ENCODE results near the gene SPATA21. TPM values are rescaled to one million over a fixed set of nuclear protein-coding genes. Genes with fewer than 3 reads are reported as not detected.

The SPATA21 gene
- total RNA-seq, 2 donors from 2014 or later: not detected

GRCh38 chr1:16451841-16452528 lies 14.8 kb upstream of the SPATA21 start:
- H3K27ac ChIP-seq: no peak overlapping the region
- no peaks in the 10 kb centered on the region for H3K4me1 ChIP-seq (ENCODE audit: control insufficient read depth in 1 of 2, low read depth in 2 of 2)
- no peak overlapping the region for H3K4me3 ChIP-seq
- H3K27me3 ChIP-seq (replicated peaks; ENCODE audit: insufficient read depth): no peaks in the 10 kb centered on the region
- ATAC-seq (ENCODE audit: insufficient number of reproducible peaks, low FRiP score, low read depth) (no peak), DNase-seq (ENCODE audit: low spot score) (no peak)
- peaks cover 55% of the 10 kb centered on the region for H3K36me3 ChIP-seq
- no peaks in the 10 kb centered on the region for H3K9me3 ChIP-seq
- TF ChIP-seq, protein P1, sequence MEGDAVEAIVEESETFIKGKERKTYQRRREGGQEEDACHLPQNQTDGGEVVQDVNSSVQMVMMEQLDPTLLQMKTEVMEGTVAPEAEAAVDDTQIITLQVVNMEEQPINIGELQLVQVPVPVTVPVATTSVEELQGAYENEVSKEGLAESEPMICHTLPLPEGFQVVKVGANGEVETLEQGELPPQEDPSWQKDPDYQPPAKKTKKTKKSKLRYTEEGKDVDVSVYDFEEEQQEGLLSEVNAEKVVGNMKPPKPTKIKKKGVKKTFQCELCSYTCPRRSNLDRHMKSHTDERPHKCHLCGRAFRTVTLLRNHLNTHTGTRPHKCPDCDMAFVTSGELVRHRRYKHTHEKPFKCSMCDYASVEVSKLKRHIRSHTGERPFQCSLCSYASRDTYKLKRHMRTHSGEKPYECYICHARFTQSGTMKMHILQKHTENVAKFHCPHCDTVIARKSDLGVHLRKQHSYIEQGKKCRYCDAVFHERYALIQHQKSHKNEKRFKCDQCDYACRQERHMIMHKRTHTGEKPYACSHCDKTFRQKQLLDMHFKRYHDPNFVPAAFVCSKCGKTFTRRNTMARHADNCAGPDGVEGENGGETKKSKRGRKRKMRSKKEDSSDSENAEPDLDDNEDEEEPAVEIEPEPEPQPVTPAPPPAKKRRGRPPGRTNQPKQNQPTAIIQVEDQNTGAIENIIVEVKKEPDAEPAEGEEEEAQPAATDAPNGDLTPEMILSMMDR (IDR thresholded peaks at IDR 0.05): no peak

DNA sequence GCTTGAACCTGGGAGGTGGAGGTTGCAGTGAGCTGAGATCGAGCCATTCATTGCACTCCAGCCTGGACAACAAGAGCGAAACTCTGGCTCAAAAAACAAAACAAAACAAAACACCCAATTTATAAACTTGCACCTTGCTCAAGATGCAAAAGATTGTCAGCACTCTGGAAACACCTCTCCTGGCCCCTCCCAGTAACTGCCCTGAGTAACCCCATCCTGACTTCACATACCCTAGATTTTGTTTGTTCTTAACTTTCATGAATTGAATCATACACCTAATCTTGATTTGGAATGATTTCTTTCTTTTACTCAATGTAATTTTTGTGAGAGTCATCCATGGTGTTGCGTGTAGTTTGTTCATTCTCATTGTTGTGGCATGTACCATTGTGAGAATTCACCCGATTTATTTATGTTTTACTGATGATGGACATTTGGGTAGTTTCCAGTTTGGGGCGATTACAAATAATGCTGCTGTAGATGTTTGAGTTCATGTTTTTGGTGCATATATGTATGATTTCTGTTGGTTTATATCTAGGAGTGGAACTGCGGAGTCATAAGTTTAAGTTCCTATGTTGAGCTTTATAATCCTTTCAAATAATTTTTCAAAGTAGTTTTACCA lies 13.7 kb upstream of the SPATA21 start:
- Histone ChIP-seq H3K27ac (no peak overlapping the region), H3K4me3 (no peak overlapping the region), H3K4me1 (ENCODE audit: control insufficient read depth in 1 of 2, low read depth in 2 of 2) (no peaks in the 10 kb centered on the region), H3K27me3 (replicated peaks; ENCODE audit: insufficient read depth) (no peaks in the 10 kb centered on the region), H3K9me3 (no peaks in the 10 kb centered on the region), H3K36me3 (peaks cover 51% of the 10 kb centered on the region)
- TF ChIP-seq, protein P1 (IDR thresholded peaks at IDR 0.05): no peak
- DNase-seq (ENCODE audit: low spot score) (no peak), ATAC-seq (ENCODE audit: insufficient number of reproducible peaks, low FRiP score, low read depth) (no peak)

- DNase-seq (ENCODE audit: low spot score) (no peak), ATAC-seq (ENCODE audit: insufficient number of reproducible peaks, low FRiP score, low read depth) (no peak)
- Histone ChIP-seq H3K4me3 (no peak overlapping the region), H3K36me3 (peaks cover 55% of the 10 kb centered on the region), H3K4me1 (ENCODE audit: control insufficient read depth in 1 of 2, low read depth in 2 of 2) (no peaks in the 10 kb centered on the region), H3K27me3 (replicated peaks; ENCODE audit: insufficient read depth) (no peaks in the 10 kb centered on the region), H3K9me3 (no peaks in the 10 kb centered on the region), H3K27ac (no peak overlapping the region)
- TF ChIP-seq, protein P1 (IDR thresholded peaks at IDR 0.05): no peak
Observed at GRCh38 chr1:16449666-16450065, 12.4 kb upstream of the SPATA21 start.

GRCh38 chr1:16449065-16449464 lies 11.8 kb upstream of the SPATA21 start:
- no peaks in the 10 kb centered on the region for H3K27me3 ChIP-seq (replicated peaks; ENCODE audit: insufficient read depth)
- DNase-seq (ENCODE audit: low spot score): no peak
- no peaks in the 10 kb centered on the region for H3K4me1 ChIP-seq (ENCODE audit: control insufficient read depth in 1 of 2, low read depth in 2 of 2)
- no peaks in the 10 kb centered on the region for H3K9me3 ChIP-seq
- ATAC-seq (ENCODE audit: insufficient number of reproducible peaks, low FRiP score, low read depth): no peak
- no peak overlapping the region for H3K27ac ChIP-seq
- H3K4me3 ChIP-seq: no peak overlapping the region
- H3K36me3 ChIP-seq: peaks cover 55% of the 10 kb centered on the region
- TF ChIP-seq, protein P1 (IDR thresholded peaks at IDR 0.05): no peak

- no peak for DNase-seq (ENCODE audit: low spot score)
- H3K27me3 ChIP-seq (replicated peaks; ENCODE audit: insufficient read depth): no peaks in the 10 kb centered on the region
- no peak overlapping the region for H3K4me3 ChIP-seq
- no peak for ATAC-seq (ENCODE audit: insufficient number of reproducible peaks, low FRiP score, low read depth)
- H3K4me1 ChIP-seq (ENCODE audit: control insufficient read depth in 1 of 2, low read depth in 2 of 2): peaks cover under 1 to 4% of the 10 kb centered on the region in 2 donors
- no peak overlapping the region for H3K27ac ChIP-seq
- TF ChIP-seq, protein P1 (IDR thresholded peaks at IDR 0.05): no peak
- H3K36me3 ChIP-seq: peaks cover 63% of the 10 kb centered on the region
- H3K9me3 ChIP-seq: no peaks in the 10 kb centered on the region
Observed at GRCh38 chr1:16447641-16448040, 10.4 kb upstream of the SPATA21 start.

Measured in thoracic aorta (tissue), 2 donors.